Measurements from ENCODE around the gene RAPGEF1.

GRCh38 chr9:131707733-131708157 lies 32.1 kb downstream of the RAPGEF1 start:
- TF ChIP-seq CTCF (conservative IDR thresholded peaks at IDR 0.05; ENCODE audit: low read depth, low read length), result no peak
- no peak for TF ChIP-seq EZH2 (IDR thresholded peaks at IDR 0.05; ENCODE audit: borderline replicate concordance, low read depth, low read length, poor library complexity, severe bottlenecking)

All from A673 (cell line).